Trophoblast cell (in vitro differentiated cells and primary cell): Measurements from ENCODE around the gene CHAF1B.

ENCODE experiments used
- DNase-seq, 2 donors: peaks; one replicate each; pipeline ENCODE4 v3.0.0-alpha.2; 2016
- H2AFZ ChIP-seq: 2 replicates; pipeline ENCODE4 v1.6.1; 2013; ENCODE audit warnings: low read length, moderate library complexity, mild to moderate bottlenecking; ENCODE audit not compliant: insufficient read depth, poor library complexity
- H2AK5ac ChIP-seq: 2 replicates; pipeline ENCODE4 v1.6.1; 2013; ENCODE audit warnings: mild to moderate bottlenecking, low read length
- H2BK120ac ChIP-seq: 2 replicates; pipeline ENCODE4 v1.6.1; 2013; ENCODE audit warnings: low read length, mild to moderate bottlenecking, moderate library complexity; ENCODE audit not compliant: insufficient read depth, poor library complexity
- H2BK12ac ChIP-seq: 2 replicates; pipeline ENCODE4 v1.6.1; 2013; ENCODE audit warnings: mild to moderate bottlenecking, low read length, moderate library complexity
- H2BK5ac ChIP-seq: 2 replicates; pipeline ENCODE4 v1.6.1; 2013; ENCODE audit warnings: low read length, low read depth, moderate library complexity, mild to moderate bottlenecking; ENCODE audit not compliant: poor library complexity
- H3K14ac ChIP-seq: 2 replicates; pipeline ENCODE4 v1.6.1; 2013; ENCODE audit warnings: mild to moderate bottlenecking, low read length
- H3K18ac ChIP-seq: 2 replicates; pipeline ENCODE4 v1.6.1; 2013; ENCODE audit warnings: mild to moderate bottlenecking, low read length
- H3K23ac ChIP-seq: 2 replicates; pipeline ENCODE4 v1.6.1; 2013; ENCODE audit warnings: low read length
- H3K27ac ChIP-seq: 2 replicates; pipeline ENCODE4 v1.5.1; 2013; ENCODE audit warnings: low read depth, mild to moderate bottlenecking, inconsistent platforms, low read length, moderate library complexity
- H3K27me3 ChIP-seq: 2 replicates; pipeline ENCODE4 v1.6.1; 2013; ENCODE audit warnings: inconsistent platforms, mild to moderate bottlenecking, low read length, moderate library complexity; ENCODE audit not compliant: insufficient read depth
- H3K36me3 ChIP-seq, 2 experiments: 1 replicate in 1 of 2; 2 replicates in 1 of 2; pipeline ENCODE4 v1.6.1; 2013; ENCODE audit warnings: low read length in 2 of 2, mild to moderate bottlenecking in 2 of 2, moderate library complexity in 1 of 2; ENCODE audit not compliant: insufficient read depth in 2 of 2, control insufficient read depth in 1 of 2
- H3K4ac ChIP-seq: 2 replicates; pipeline ENCODE4 v1.6.1; 2013; ENCODE audit warnings: low read depth, mild to moderate bottlenecking, low read length, moderate library complexity
- H3K4me1 ChIP-seq, 2 experiments: 1 replicate in 1 of 2; 2 replicates in 1 of 2; pipeline ENCODE4 v1.6.1; 2013; ENCODE audit warnings: low read length in 2 of 2, mild to moderate bottlenecking in 2 of 2, moderate library complexity in 1 of 2; ENCODE audit not compliant: insufficient read depth in 2 of 2, control insufficient read depth in 1 of 2
- H3K4me2 ChIP-seq: 2 replicates; pipeline ENCODE4 v1.6.1; 2013; ENCODE audit warnings: inconsistent platforms, mild to moderate bottlenecking, low read length, moderate library complexity
- H3K4me3 ChIP-seq: 2 replicates; pipeline ENCODE4 v1.5.1; 2013; ENCODE audit warnings: mild to moderate bottlenecking, low read depth, low read length, inconsistent platforms
- H3K79me1 ChIP-seq: one replicate; pipeline ENCODE4 v1.6.1; 2013; ENCODE audit warnings: low read length
- H3K79me2 ChIP-seq: 2 replicates; pipeline ENCODE4 v1.6.1; 2013; ENCODE audit warnings: low read length, mild to moderate bottlenecking; ENCODE audit not compliant: control insufficient read depth, insufficient read depth, poor library complexity
- H3K9ac ChIP-seq: 2 replicates; pipeline ENCODE4 v1.6.1; 2013; ENCODE audit warnings: mild to moderate bottlenecking, low read length
- H3K9me3 ChIP-seq: 2 replicates; pipeline ENCODE4 v1.6.1; 2013; ENCODE audit warnings: low read depth, mild to moderate bottlenecking, control low read depth, inconsistent platforms, low read length; ENCODE audit not compliant: insufficient read depth
- H4K12ac ChIP-seq: 2 replicates; pipeline ENCODE4 v1.6.1; 2013; ENCODE audit warnings: low read depth, mild to moderate bottlenecking, low read length, moderate library complexity
- H4K8ac ChIP-seq: 2 replicates; pipeline ENCODE4 v1.6.1; 2013; ENCODE audit warnings: low read depth, mild to moderate bottlenecking, low read length, moderate library complexity
- H4K91ac ChIP-seq: one replicate; pipeline ENCODE4 v1.6.1; 2013; ENCODE audit warnings: low read depth, mild to moderate bottlenecking, low read length, moderate library complexity
- WGBS: extraction: QIAGEN DNeasy Blood & Tissue Kit; methylation state at CpG from one replicate; pipeline ENCODE4 v1.1.7; 2013; ENCODE audit warnings: missing lambda C conversion rate; ENCODE audit not compliant: insufficient read length, insufficient coverage; ENCODE audit errors: extremely low coverage; 5-methylcytosine and 5-hydroxymethylcytosine counted together

Gene CHAF1B

DNA sequence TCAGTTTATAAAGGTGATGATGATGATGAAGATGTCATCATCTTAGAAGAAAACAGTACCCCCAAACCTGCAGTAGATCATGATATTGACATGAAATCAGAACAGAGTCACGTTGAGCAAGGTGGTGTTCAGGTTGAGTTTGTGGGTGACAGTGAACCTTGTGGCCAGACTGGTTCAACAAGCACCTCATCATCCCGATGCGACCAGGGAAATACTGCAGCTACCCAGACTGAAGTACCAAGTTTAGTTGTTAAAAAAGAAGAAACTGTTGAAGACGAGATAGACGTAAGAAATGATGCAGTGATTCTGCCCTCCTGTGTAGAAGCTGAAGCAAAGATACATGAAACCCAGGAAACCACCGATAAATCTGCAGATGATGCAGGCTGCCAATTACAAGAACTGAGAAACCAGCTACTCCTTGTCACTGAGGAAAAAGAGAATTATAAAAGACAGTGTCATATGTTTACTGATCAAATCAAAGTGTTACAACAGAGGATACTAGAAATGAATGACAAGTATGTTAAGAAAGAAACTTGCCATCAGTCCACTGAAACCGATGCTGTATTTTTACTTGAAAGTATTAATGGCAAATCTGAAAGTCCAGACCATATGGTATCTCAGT lies 16.0 kb upstream of the CHAF1B start:
- peaks cover 30 to 54% of the 10 kb centered on the region in 2 experiments for H3K36me3 ChIP-seq
- no peak overlapping the region for H3K23ac ChIP-seq
- no peak overlapping the region for H4K8ac ChIP-seq
- no peaks in the 10 kb centered on the region for H3K4me1 ChIP-seq
- H3K27me3 ChIP-seq: no peaks in the 10 kb centered on the region
- H3K4me3 ChIP-seq: no peak overlapping the region
- H4K91ac ChIP-seq: no peak overlapping the region
- no peaks in the 10 kb centered on the region for H3K9me3 ChIP-seq
- no peak overlapping the region for H3K18ac ChIP-seq
- no peak overlapping the region for H4K12ac ChIP-seq
- H2BK120ac ChIP-seq: no peak overlapping the region
- H3K4me2 ChIP-seq: no peak overlapping the region
- no peak for DNase-seq
- no peaks in the 10 kb centered on the region for H3K79me2 ChIP-seq
- no peak overlapping the region for H3K27ac ChIP-seq
- no peak overlapping the region for H2BK5ac ChIP-seq
- H3K9ac ChIP-seq: no peak overlapping the region
- no peak overlapping the region for H2AK5ac ChIP-seq
- no peak overlapping the region for H2BK12ac ChIP-seq
- H3K79me1 ChIP-seq: no peaks in the 10 kb centered on the region
- no peak overlapping the region for H2AFZ ChIP-seq
- WGBS: no CpG with 5 or more reads among the region's 7 CpGs
- H3K14ac ChIP-seq: no peak overlapping the region
- no peak overlapping the region for H3K4ac ChIP-seq

DNA sequence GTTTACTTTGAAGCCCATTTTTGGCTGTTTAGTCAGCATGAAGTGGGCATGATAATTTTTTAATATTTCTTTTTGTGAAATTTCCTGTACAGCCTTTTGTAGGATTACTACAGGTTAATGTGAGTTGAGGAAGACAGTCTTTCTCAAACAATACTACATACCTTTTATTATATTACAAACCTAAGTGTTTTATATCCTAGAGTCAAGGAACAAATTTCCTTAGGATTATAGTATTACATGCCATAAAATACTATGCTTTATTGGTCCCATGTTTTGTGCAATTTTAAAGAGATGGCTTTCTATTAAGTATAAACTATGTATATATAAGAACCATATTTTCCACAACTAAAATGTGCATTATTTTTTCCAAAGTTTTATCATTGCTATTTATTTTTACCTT lies 9.2 kb upstream of the CHAF1B start:
- Histone ChIP-seq H3K9ac (no peak overlapping the region), H3K9me3 (no peaks in the 10 kb centered on the region), H4K12ac (no peak overlapping the region), H2AK5ac (no peak overlapping the region), H3K27ac (no peak overlapping the region), H3K23ac (no peak overlapping the region), H2BK12ac (no peak overlapping the region), H3K18ac (no peak overlapping the region), H2BK120ac (no peak overlapping the region), H2BK5ac (no peak overlapping the region), H3K4ac (no peak overlapping the region), H3K79me1 (no peaks in the 10 kb centered on the region), H3K79me2 (no peaks in the 10 kb centered on the region), H3K36me3 (peaks cover 22 to 27% of the 10 kb centered on the region in 2 experiments), H3K4me1 (no peaks in the 10 kb centered on the region), H3K4me3 (no peak overlapping the region), H4K8ac (no peak overlapping the region), H3K4me2 (no peak overlapping the region), H3K27me3 (no peaks in the 10 kb centered on the region), H4K91ac (no peak overlapping the region), H3K14ac (no peak overlapping the region), H2AFZ (no peak overlapping the region)
- no peak for DNase-seq

DNA sequence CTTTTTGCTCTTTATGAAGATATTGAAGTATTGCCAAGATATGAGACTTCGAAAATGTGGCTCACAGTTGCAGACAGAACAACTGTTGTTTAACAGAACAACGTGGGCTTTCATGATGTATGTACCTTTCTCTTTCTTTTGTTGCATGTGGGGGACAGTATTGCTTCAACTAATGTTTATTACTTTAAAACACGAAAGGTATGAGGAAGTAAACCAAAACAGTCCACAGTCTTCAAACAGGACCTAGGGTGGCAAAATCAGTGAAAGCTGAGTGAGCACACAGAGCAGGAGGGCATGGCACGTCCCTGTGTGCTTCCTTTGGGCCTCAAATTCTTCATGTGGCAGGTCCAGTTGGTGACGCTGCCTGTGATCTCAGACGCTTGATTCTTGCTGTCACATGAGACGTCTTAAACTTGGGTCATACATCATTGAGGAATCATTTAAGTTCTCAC lies 7.8 kb upstream of the CHAF1B start:
- H3K4me3 ChIP-seq: no peak overlapping the region
- no peak overlapping the region for H2BK12ac ChIP-seq
- no peak overlapping the region for H2AFZ ChIP-seq
- no peak overlapping the region for H2AK5ac ChIP-seq
- H2BK5ac ChIP-seq: no peak overlapping the region
- no peak for DNase-seq
- no peak overlapping the region for H3K23ac ChIP-seq
- H3K27me3 ChIP-seq: no peaks in the 10 kb centered on the region
- H3K4ac ChIP-seq: no peak overlapping the region
- H3K36me3 ChIP-seq: peaks cover 20 to 24% of the 10 kb centered on the region in 2 experiments
- WGBS: no CpG with 5 or more reads among the region's 7 CpGs
- no peaks in the 10 kb centered on the region for H3K9me3 ChIP-seq
- H4K91ac ChIP-seq: no peak overlapping the region
- H2BK120ac ChIP-seq: no peak overlapping the region
- H3K18ac ChIP-seq: no peak overlapping the region
- H4K12ac ChIP-seq: no peak overlapping the region
- no peak overlapping the region for H3K9ac ChIP-seq
- no peak overlapping the region for H4K8ac ChIP-seq
- no peak overlapping the region for H3K27ac ChIP-seq
- H3K79me1 ChIP-seq: no peaks in the 10 kb centered on the region
- no peaks in the 10 kb centered on the region for H3K4me1 ChIP-seq
- no peak overlapping the region for H3K4me2 ChIP-seq
- no peaks in the 10 kb centered on the region for H3K79me2 ChIP-seq
- H3K14ac ChIP-seq: no peak overlapping the region

DNA sequence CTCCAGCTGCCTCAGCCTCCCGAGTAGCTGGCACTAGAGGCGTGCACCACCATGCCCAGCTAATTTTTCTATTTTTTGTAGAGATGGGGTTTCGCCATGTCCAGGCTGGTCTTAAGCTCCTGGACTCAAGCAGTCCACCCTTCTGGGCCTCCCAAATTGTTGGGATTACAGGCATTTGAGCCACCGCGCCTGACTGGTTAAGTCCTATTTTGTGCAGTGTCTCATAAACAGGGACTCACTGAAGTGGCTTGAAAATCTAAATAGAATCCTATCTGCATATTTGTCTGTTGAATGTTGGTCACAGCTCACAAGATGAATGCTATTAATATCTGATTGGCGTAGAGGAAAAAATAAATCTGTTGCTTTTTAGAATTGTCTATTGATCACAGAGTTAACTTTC lies 5.9 kb upstream of the CHAF1B start:
- Histone ChIP-seq H3K14ac (no peak overlapping the region), H4K91ac (no peak overlapping the region), H2AK5ac (no peak overlapping the region), H3K4me2 (no peak overlapping the region), H3K9ac (no peak overlapping the region), H3K9me3 (no peaks in the 10 kb centered on the region), H2BK120ac (no peak overlapping the region), H3K27ac (no peak overlapping the region), H2BK5ac (no peak overlapping the region), H3K4ac (no peak overlapping the region), H2AFZ (no peak overlapping the region), H4K12ac (no peak overlapping the region), H3K18ac (no peak overlapping the region), H3K4me3 (no peak overlapping the region), H3K36me3 (peaks cover 14 to 15% of the 10 kb centered on the region in 2 experiments), H3K27me3 (no peaks in the 10 kb centered on the region), H3K23ac (no peak overlapping the region), H3K79me2 (no peaks in the 10 kb centered on the region), H2BK12ac (no peak overlapping the region), H4K8ac (no peak overlapping the region), H3K4me1 (no peaks in the 10 kb centered on the region), H3K79me1 (no peaks in the 10 kb centered on the region)
- no CpG with 5 or more reads among the region's 6 CpGs for WGBS
- peak; percentile 12 to 34 for DNase-seq
